PFSK-1 (cell line): Measurements from ENCODE around the gene FANCL.

Experiments used
- FOXP2 ChIP-seq: optimal IDR thresholded peaks from 2 replicates; pipeline ENCODE3; 2011; ENCODE audit warnings: borderline replicate concordance, control low read depth, inconsistent platforms; ENCODE audit not compliant: insufficient read depth; ENCODE audit errors: extremely low read length, extremely low read depth
- POLR2AphosphoS5 ChIP-seq: IDR thresholded peaks from 2 replicates; pipeline ENCODE4 v1.6.1; 2012; ENCODE audit warnings: low read depth, mild to moderate bottlenecking, control low read depth, low read length, moderate library complexity
- TAF1 ChIP-seq: IDR thresholded peaks from 2 replicates; pipeline ENCODE4 v1.6.1; 2012; ENCODE audit warnings: low read length, control low read depth, borderline replicate concordance; ENCODE audit not compliant: insufficient read depth
- TF ChIP-seq, protein P1 (sequence below), 2 experiments: IDR thresholded peaks; 2 replicates each; pipeline versions ENCODE4 v1.6.1 to v1.8.0; 2011 to 2012; ENCODE audit warnings: low read depth in 2 of 2, low read length in 2 of 2, control low read depth in 1 of 2, inconsistent platforms in 1 of 2, mild to moderate bottlenecking in 1 of 2, moderate library complexity in 1 of 2; ENCODE audit not compliant: insufficient read depth in 1 of 2

GRCh38 chr2:58266211-58266610 lies 25.1 kb upstream of the FANCL start:
- TF ChIP-seq, protein P1, sequence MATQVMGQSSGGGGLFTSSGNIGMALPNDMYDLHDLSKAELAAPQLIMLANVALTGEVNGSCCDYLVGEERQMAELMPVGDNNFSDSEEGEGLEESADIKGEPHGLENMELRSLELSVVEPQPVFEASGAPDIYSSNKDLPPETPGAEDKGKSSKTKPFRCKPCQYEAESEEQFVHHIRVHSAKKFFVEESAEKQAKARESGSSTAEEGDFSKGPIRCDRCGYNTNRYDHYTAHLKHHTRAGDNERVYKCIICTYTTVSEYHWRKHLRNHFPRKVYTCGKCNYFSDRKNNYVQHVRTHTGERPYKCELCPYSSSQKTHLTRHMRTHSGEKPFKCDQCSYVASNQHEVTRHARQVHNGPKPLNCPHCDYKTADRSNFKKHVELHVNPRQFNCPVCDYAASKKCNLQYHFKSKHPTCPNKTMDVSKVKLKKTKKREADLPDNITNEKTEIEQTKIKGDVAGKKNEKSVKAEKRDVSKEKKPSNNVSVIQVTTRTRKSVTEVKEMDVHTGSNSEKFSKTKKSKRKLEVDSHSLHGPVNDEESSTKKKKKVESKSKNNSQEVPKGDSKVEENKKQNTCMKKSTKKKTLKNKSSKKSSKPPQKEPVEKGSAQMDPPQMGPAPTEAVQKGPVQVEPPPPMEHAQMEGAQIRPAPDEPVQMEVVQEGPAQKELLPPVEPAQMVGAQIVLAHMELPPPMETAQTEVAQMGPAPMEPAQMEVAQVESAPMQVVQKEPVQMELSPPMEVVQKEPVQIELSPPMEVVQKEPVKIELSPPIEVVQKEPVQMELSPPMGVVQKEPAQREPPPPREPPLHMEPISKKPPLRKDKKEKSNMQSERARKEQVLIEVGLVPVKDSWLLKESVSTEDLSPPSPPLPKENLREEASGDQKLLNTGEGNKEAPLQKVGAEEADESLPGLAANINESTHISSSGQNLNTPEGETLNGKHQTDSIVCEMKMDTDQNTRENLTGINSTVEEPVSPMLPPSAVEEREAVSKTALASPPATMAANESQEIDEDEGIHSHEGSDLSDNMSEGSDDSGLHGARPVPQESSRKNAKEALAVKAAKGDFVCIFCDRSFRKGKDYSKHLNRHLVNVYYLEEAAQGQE (IDR thresholded peaks at IDR 0.05; ENCODE audit: insufficient read depth in 1 of 2, low read depth in 2 of 2, low read length in 2 of 2) = no peak
- TF ChIP-seq POLR2AphosphoS5 (no peak), TAF1 (no peak), FOXP2 (no peak)
